Right lobe of liver (tissue), 6 donors: Measurements from ENCODE around the gene SPTBN4. TPM values are rescaled to one million over a fixed set of nuclear protein-coding genes. Genes with fewer than 3 reads are reported as not detected.
A peak's percentile ranks its signal among the peaks of the same experiment; 100 is the strongest.

ENCODE experiments used
- ATAC-seq, 4 donors: fragments of 200-7000 bp; cut with Tn5 transposase; one replicate each; pipeline ENCODE4 v1.9.1; 2020; ENCODE audit warnings: mild to moderate bottlenecking in 4 of 4, moderate library complexity in 4 of 4
- DNase-seq, 3 donors: peaks; one replicate each; pipeline ENCODE4 v3.0.0-alpha.2; 2020
- H3K27ac ChIP-seq, 3 donors: fragments of 200-600 bp; one replicate each; pipeline ENCODE4 v1.8.0; 2022
- H3K27me3 ChIP-seq, 2 donors: fragments of 200-600 bp; one replicate each; pipeline ENCODE4 v1.8.0; 2022
- H3K36me3 ChIP-seq, 4 donors: fragments of 200-600 bp; sonication (generic) in 1 of 4; one replicate each; pipeline versions ENCODE4 v1.5.1 to v1.8.0; 2017 to 2022; ENCODE audit warnings: control low read depth in 1 of 4
- H3K4me1 ChIP-seq, 4 donors: fragments of 200-600 bp; sonication (generic) in 1 of 4; one replicate each; pipeline versions ENCODE4 v1.5.1 to v1.8.0; 2017 to 2022; ENCODE audit warnings: control low read depth in 1 of 4
- H3K4me3 ChIP-seq, 3 donors: fragments of 200-600 bp; one replicate each; pipeline ENCODE4 v1.8.0; 2022
- H3K9me3 ChIP-seq, 4 donors: fragments of 200-600 bp; sonication (generic) in 1 of 4; one replicate each; pipeline versions ENCODE4 v1.5.1 to v1.8.0; 2017 to 2022; ENCODE audit warnings: control low read depth in 1 of 4
- CTCF ChIP-seq, 4 donors: fragments of 200-600 bp in 3 of 4; fragments of 450-650 bp in 1 of 4; IDR thresholded peaks; one replicate each; pipeline versions ENCODE4 v1.5.1 to v1.8.0; 2016 to 2022; ENCODE audit warnings: antibody characterized with exemption in 4 of 4, mild to moderate bottlenecking in 2 of 4
- POLR2A ChIP-seq: fragments of 450-650 bp; IDR thresholded peaks from one replicate; pipeline ENCODE4 v1.6.1; 2017; ENCODE audit warnings: antibody characterized with exemption, mild to moderate bottlenecking
- WGBS: methylation state at CpG from one replicate; pipeline ENCODE4 v1.1.6; 2018; ENCODE audit warnings: low coverage, low lambda C conversion rate; ENCODE audit not compliant: insufficient coverage; ENCODE audit errors: missing lambda C conversion rate; 5-methylcytosine and 5-hydroxymethylcytosine counted together
- intact Hi-C, 2 donors: fragments of 100-400 bp; cut with DNase I; formaldehyde crosslinking; loops; one replicate each; pipeline versions ENCODE4 v1.11.2 to v1.14.1; 2022
- total RNA-seq, 6 experiments: library from RNA; depleted of rRNA in 2 of 6; stranded (reverse); fragments of >200 nt in 2 of 6; fragmentation: NEBNext Ultra II Directional in 3 of 6; extraction: Animal tissue kit (Norgen Biotek cat#: 25700) in 3 of 6; gene quantifications; one replicate each; pipeline versions ENCODE4 v1.1.0 to v1.2.4, GENCODE V29; 2016 to 2023
- donor health status: DM: no; HTN: yes; CAD: no.
- donor health status: DM: no; HTN: no; CAD: no.
- donor health status: DM: no; HTN: no; CAD: no.
- donor health status: DM: no; HTN: yes; CAD: no.
- donor health status: DM: no; HTN: yes; CAD: no.

The SPTBN4 gene
- total RNA-seq, 6 experiments from 2014 or later: 0.44 to 1.6 (median 0.65) TPM

DNA sequence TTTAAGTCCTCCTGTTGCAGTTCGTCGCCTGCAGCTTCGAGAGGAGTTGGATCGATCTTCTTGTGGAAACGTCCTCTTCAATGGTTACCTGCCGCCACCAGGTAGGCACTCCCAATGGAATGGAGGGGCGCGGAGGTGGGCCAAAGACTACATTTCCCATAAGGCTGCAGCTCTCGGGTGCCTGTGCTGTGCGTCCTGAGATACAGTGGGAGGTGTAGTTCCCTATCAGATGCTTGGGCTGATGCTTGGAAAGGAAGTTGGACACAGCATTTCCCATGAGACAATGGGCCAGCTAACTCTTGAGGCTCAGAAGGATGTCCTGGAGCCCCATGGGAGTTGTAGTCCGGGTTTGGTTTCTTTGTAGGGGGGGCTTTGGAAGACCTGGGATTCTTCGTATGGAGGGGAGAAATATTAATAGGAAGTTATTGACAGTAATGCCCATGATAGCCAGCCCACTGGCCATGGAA is 111.7 kb downstream of the SPTBN4 start:
- DNase-seq (no peak), ATAC-seq (peak in 2 of 4 donors; percentile 4 to 5)
- Histone ChIP-seq H3K27ac (no peak overlapping the region), H3K4me1 (peaks cover 0 to 5% (median 0%) of the 10 kb centered on the region in 4 donors), H3K36me3 (peaks cover 0 to 14% (median 6%) of the 10 kb centered on the region in 4 donors), H3K9me3 (no peaks in the 10 kb centered on the region), H3K4me3 (no peak overlapping the region), H3K27me3 (no peaks in the 10 kb centered on the region)
- intact Hi-C loops: no loop called here
- TF ChIP-seq CTCF (IDR thresholded peaks at IDR 0.05) (no peak), POLR2A (no peak)
- 92% methylated on average over 4 of the region's 12 CpGs for WGBS

DNA sequence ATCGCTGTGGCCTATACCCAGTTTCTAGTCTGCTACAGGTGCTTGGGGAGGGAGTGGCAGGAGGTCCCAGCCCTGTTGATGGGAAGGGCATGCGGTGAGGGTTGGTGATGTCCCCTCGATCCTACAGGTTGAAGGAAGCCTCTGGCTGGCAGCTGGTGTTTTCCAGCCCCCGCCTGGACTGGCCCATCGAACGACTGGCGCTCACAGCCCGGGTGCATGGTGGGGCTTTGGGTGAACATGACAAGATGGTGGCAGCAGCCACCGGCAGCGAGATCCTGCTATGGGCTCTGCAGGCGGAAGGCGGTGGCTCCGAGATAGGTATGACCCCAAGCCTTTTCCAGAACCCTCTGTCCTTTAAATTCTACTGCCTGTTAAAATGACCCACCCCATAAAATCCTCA is 113.8 kb downstream of the SPTBN4 start:
- ATAC-seq: no peak
- no peaks in the 10 kb centered on the region for H3K9me3 ChIP-seq
- H3K4me1 ChIP-seq: peaks cover 0 to 5% (median 0%) of the 10 kb centered on the region in 4 donors
- H3K27ac ChIP-seq: no peak overlapping the region
- intact Hi-C loops: no loop called here
- DNase-seq: no peak
- H3K36me3 ChIP-seq: peaks cover 0 to 14% (median 6%) of the 10 kb centered on the region in 4 donors
- TF ChIP-seq POLR2A: no peak
- TF ChIP-seq CTCF (IDR thresholded peaks at IDR 0.05): no peak
- 67% methylated on average over 1 of the region's 13 CpGs for WGBS
- no peak overlapping the region for H3K4me3 ChIP-seq
- H3K27me3 ChIP-seq: no peaks in the 10 kb centered on the region

GRCh38 chr19:40581531-40581930 is 114.7 kb downstream of the SPTBN4 start:
- Histone ChIP-seq H3K27ac (no peak overlapping the region), H3K4me1 (peaks cover 0 to 5% (median 0%) of the 10 kb centered on the region in 4 donors), H3K9me3 (no peaks in the 10 kb centered on the region), H3K27me3 (no peaks in the 10 kb centered on the region), H3K4me3 (no peak overlapping the region), H3K36me3 (peaks cover 0 to 14% (median 6%) of the 10 kb centered on the region in 4 donors)
- 96% methylated on average over 5 of the region's 5 CpGs for WGBS
- DNase-seq: no peak
- no peak for TF ChIP-seq CTCF (IDR thresholded peaks at IDR 0.05)
- intact Hi-C loops: no loop called here
- no peak for ATAC-seq

- Histone ChIP-seq H3K4me3 (no peak overlapping the region), H3K27me3 (no peaks in the 10 kb centered on the region), H3K36me3 (peaks cover 0 to 18% (median 6%) of the 10 kb centered on the region in 4 donors), H3K4me1 (peaks cover 0 to 2% (median 0%) of the 10 kb centered on the region in 4 donors), H3K9me3 (no peaks in the 10 kb centered on the region), H3K27ac (no peak overlapping the region)
- ATAC-seq: no peak
- 70% methylated on average over 2 of the region's 2 CpGs for WGBS
- intact Hi-C loops: no loop called here
- no peak for TF ChIP-seq CTCF (IDR thresholded peaks at IDR 0.05)
- no peak for TF ChIP-seq POLR2A
- no peak for DNase-seq
These were observed 115.7 kb downstream of the SPTBN4 start for GRCh38 chr19:40582467-40582866.

GRCh38 chr19:40583283-40583682 is 116.5 kb downstream of the SPTBN4 start:
- no peaks in the 10 kb centered on the region for H3K27me3 ChIP-seq
- H3K27ac ChIP-seq: no peak overlapping the region
- no peak overlapping the region for H3K4me3 ChIP-seq
- DNase-seq (no peak), ATAC-seq (no peak)
- H3K9me3 ChIP-seq: no peaks in the 10 kb centered on the region
- WGBS: no CpG with 5 or more reads among the region's 14 CpGs
- H3K36me3 ChIP-seq: peaks cover 0 to 18% (median 6%) of the 10 kb centered on the region in 4 donors
- intact Hi-C loops: no loop called here
- TF ChIP-seq POLR2A: no peak
- TF ChIP-seq CTCF (IDR thresholded peaks at IDR 0.05): no peak
- no peaks in the 10 kb centered on the region for H3K4me1 ChIP-seq
